Keratinocyte (primary cell): ENCODE data around the gene MROH2A.

Source experiments
- EZH2 ChIP-seq: IDR thresholded peaks from one replicate; pipeline ENCODE4 v1.6.1; 2012; ENCODE audit warnings: inconsistent platforms, mild to moderate bottlenecking, low read length, moderate library complexity
- TF ChIP-seq, protein P1 (sequence below), 3 experiments: IDR thresholded peaks in 1 of 3; conservative IDR thresholded peaks in 1 of 3; optimal IDR thresholded peaks in 1 of 3; 2 replicates in 2 of 3; 3 replicates in 1 of 3; pipeline versions ENCODE3 to v1.5.1; 2011; ENCODE audit warnings: low read length in 3 of 3, mild to moderate bottlenecking in 3 of 3, moderate library complexity in 2 of 3, control low read depth in 1 of 3, inconsistent platforms in 1 of 3; ENCODE audit not compliant: insufficient read depth in 2 of 3; ENCODE audit errors: extremely low read depth in 1 of 3

DNA sequence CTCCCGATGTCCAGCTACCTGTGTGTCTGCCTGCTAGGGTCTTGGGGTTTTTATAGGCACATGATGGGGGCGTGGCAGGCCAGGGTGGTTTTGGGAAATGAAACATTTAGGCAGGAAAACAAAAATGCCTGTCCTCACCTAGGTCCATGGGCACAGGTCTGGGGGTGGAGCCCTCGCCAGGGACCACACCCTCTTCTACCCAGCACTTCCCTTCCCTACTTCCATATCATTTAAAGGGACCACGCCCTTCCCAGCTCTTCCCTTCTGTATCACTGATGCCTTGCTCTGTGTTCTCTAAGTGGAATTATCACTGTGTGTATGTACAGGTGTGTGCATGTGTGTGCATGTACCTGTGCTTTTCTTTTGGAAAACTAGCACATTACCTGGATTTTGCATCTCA lies 11.7 kb upstream of the MROH2A start:
- TF ChIP-seq, protein P1, sequence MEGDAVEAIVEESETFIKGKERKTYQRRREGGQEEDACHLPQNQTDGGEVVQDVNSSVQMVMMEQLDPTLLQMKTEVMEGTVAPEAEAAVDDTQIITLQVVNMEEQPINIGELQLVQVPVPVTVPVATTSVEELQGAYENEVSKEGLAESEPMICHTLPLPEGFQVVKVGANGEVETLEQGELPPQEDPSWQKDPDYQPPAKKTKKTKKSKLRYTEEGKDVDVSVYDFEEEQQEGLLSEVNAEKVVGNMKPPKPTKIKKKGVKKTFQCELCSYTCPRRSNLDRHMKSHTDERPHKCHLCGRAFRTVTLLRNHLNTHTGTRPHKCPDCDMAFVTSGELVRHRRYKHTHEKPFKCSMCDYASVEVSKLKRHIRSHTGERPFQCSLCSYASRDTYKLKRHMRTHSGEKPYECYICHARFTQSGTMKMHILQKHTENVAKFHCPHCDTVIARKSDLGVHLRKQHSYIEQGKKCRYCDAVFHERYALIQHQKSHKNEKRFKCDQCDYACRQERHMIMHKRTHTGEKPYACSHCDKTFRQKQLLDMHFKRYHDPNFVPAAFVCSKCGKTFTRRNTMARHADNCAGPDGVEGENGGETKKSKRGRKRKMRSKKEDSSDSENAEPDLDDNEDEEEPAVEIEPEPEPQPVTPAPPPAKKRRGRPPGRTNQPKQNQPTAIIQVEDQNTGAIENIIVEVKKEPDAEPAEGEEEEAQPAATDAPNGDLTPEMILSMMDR (optimal IDR thresholded peaks at IDR 0.05 in 1 of 3, IDR thresholded peaks at IDR 0.05 in 1 of 3, conservative IDR thresholded peaks at IDR 0.05 in 1 of 3; ENCODE audit: extremely low read depth in 1 of 3, insufficient read depth in 2 of 3, low read length in 3 of 3), result no peak
- TF ChIP-seq EZH2, result no peak
